WTC11 (cell line): ENCODE data around the gene GALK1. TPM values are rescaled to one million over a fixed set of nuclear protein-coding genes. Genes with fewer than 3 reads are reported as not detected.

Source experiments
- ATAC-seq: fragments of 200-7000 bp; cut with Tn5 transposase; 2 replicates; pipeline ENCODE4 v1.10.0; 2021; ENCODE audit warnings: mild to moderate bottlenecking, moderate library complexity
- CTCF ChIA-PET: fragments of 300-600 bp; sonication (Branson Sonifier 250); formaldehyde crosslinking; loops from one replicate; lab custom pipeline; 2021; ENCODE audit warnings: antibody characterized with exemption; lab: Charles Lee
- POLR2A ChIA-PET: fragments of 350-600 bp; sonication (Branson Sonifier 250); formaldehyde crosslinking; loops from one replicate; lab custom pipeline; 2021; ENCODE audit warnings: antibody characterized with exemption; lab: Charles Lee
- DNase-seq: peaks from one replicate; pipeline ENCODE4 v3.0.0; 2021; ENCODE audit warnings: low spot score
- H3K27ac Mint-ChIP-seq: 2 replicates; pipeline ENCODE4 v1.8.0; 2021; ENCODE audit warnings: mixed read lengths
- H3K27me3 Mint-ChIP-seq: 2 replicates; pipeline ENCODE4 v1.8.0; 2021; ENCODE audit warnings: low read depth, mild to moderate bottlenecking, moderate library complexity, mixed read lengths
- H3K36me3 Mint-ChIP-seq: 2 replicates; pipeline ENCODE4 v1.8.0; 2021; ENCODE audit warnings: mixed read lengths
- H3K4me1 Mint-ChIP-seq: 2 replicates; pipeline ENCODE4 v1.8.0; 2022; ENCODE audit warnings: mixed read lengths
- H3K4me3 Mint-ChIP-seq: 2 replicates; pipeline ENCODE4 v1.8.0; 2021; ENCODE audit warnings: mild to moderate bottlenecking, moderate library complexity, mixed read lengths
- H3K9me3 Mint-ChIP-seq: 2 replicates; pipeline ENCODE4 v1.8.0; 2021; ENCODE audit warnings: mixed read lengths
- CBFB ChIP-seq: sonication (generic); formaldehyde crosslinking; IDR thresholded peaks from 2 replicates; pipeline ENCODE4 v1.8.1; 2022; ENCODE audit warnings: mild to moderate bottlenecking, low read depth, missing genetic modification reagents
- FOXJ3 ChIP-seq: sonication (generic); formaldehyde crosslinking; IDR thresholded peaks from 2 replicates; pipeline ENCODE4 v1.9.0; 2021; ENCODE audit warnings: missing genetic modification reagents, mild to moderate bottlenecking, borderline replicate concordance
- FOXP1 ChIP-seq: sonication (generic); formaldehyde crosslinking; IDR thresholded peaks from 2 replicates; pipeline ENCODE4 v1.8.0; 2022; ENCODE audit warnings: missing genetic modification reagents, mild to moderate bottlenecking, moderate library complexity, borderline replicate concordance
- GTF2I ChIP-seq: fragments of 250-450 bp; sonication (Bioruptor Pico); conservative IDR thresholded peaks from 2 replicates; pipeline ENCODE4 v1.4.0; 2021; ENCODE audit warnings: mild to moderate bottlenecking
- IRF2 ChIP-seq: sonication (generic); formaldehyde crosslinking; IDR thresholded peaks from 2 replicates; pipeline ENCODE4 v1.8.0; 2022; ENCODE audit warnings: low read depth, missing genetic modification reagents, borderline replicate concordance
- TP53 ChIP-seq: sonication (generic); formaldehyde crosslinking; IDR thresholded peaks from 2 replicates; pipeline ENCODE4 v1.8.1; 2023; ENCODE audit warnings: mild to moderate bottlenecking, missing genetic modification reagents
- ZNF121 ChIP-seq: sonication (generic); formaldehyde crosslinking; IDR thresholded peaks from 2 replicates; pipeline ENCODE4 v1.8.0; 2023; ENCODE audit warnings: missing genetic modification reagents
- ZNF232 ChIP-seq: sonication (generic); formaldehyde crosslinking; IDR thresholded peaks from 2 replicates; pipeline ENCODE4 v1.8.0; 2022; ENCODE audit warnings: mild to moderate bottlenecking, missing genetic modification reagents
- total RNA-seq: library from RNA; stranded (reverse); gene quantifications from 3 replicates; pipeline ENCODE4 v1.2.3, GENCODE V29; 2021
- TF ChIP-seq, protein P1 (sequence below): fragments of 200-600 bp; IDR thresholded peaks from 2 replicates; pipeline ENCODE4 v1.8.0; 2022; ENCODE audit warnings: antibody characterized with exemption
- TF ChIP-seq, protein P2 (sequence below): sonication (generic); formaldehyde crosslinking; IDR thresholded peaks from 2 replicates; pipeline ENCODE4 v1.8.1; 2022; ENCODE audit warnings: low read depth, mild to moderate bottlenecking, moderate library complexity, missing genetic modification reagents, borderline replicate concordance
- TF ChIP-seq, protein P3 (sequence below): sonication (generic); formaldehyde crosslinking; IDR thresholded peaks from 2 replicates; pipeline ENCODE4 v1.8.0; 2022; ENCODE audit warnings: mild to moderate bottlenecking, missing genetic modification reagents
- TF ChIP-seq, protein P4 (sequence below): fragments of 250-450 bp; sonication (Bioruptor Pico); IDR thresholded peaks from 2 replicates; pipeline ENCODE4 v1.9.0; 2021; ENCODE audit warnings: mild to moderate bottlenecking
- TF ChIP-seq, protein P5 (sequence below): sonication (generic); formaldehyde crosslinking; IDR thresholded peaks from 2 replicates; pipeline ENCODE4 v1.8.1; 2023; ENCODE audit warnings: mild to moderate bottlenecking, missing genetic modification reagents, moderate library complexity
- TF ChIP-seq, protein P6 (sequence below): fragments of 250-450 bp; sonication (Bioruptor Pico); IDR thresholded peaks from 2 replicates; pipeline ENCODE4 v2.1.2; 2022; ENCODE audit warnings: mild to moderate bottlenecking, moderate library complexity

GALK1 gene
- total RNA-seq, 1 experiment from 2014 or later = 42.2 TPM

DNA sequence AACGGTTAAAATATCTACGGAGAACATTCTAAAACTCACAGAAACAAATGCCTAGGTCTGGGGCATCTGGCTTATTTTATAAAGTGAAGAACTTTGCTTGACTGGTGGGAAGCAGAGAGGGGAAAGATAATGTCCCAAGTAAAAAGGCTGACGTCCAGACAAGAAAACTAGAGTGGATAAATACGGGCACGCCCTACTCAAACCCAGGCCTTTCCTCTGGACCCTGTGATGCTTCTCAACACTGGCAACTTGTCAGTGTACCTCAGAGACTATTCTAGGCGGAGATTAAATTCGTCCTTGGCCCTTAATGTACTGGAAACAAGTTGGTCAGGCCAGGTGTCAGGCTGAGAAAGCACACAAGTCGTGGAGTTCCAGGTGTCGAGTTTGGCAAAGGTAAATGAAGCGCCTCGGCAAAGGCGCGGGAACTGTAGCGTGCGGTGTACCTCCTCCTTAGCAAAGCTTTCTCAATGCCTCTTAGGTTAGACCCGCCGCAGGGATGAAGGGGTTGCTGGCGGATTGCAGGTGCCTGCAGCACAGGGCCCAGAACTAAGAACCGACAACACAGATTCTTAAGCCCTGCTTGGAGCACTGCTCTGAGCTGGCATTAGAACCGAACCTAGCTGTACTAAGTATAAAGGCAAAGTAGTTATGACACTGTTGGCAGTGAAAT lies 18.9 kb upstream of the GALK1 start (continued):
- TF ChIP-seq, protein P1, sequence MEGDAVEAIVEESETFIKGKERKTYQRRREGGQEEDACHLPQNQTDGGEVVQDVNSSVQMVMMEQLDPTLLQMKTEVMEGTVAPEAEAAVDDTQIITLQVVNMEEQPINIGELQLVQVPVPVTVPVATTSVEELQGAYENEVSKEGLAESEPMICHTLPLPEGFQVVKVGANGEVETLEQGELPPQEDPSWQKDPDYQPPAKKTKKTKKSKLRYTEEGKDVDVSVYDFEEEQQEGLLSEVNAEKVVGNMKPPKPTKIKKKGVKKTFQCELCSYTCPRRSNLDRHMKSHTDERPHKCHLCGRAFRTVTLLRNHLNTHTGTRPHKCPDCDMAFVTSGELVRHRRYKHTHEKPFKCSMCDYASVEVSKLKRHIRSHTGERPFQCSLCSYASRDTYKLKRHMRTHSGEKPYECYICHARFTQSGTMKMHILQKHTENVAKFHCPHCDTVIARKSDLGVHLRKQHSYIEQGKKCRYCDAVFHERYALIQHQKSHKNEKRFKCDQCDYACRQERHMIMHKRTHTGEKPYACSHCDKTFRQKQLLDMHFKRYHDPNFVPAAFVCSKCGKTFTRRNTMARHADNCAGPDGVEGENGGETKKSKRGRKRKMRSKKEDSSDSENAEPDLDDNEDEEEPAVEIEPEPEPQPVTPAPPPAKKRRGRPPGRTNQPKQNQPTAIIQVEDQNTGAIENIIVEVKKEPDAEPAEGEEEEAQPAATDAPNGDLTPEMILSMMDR = no peak
- TF ChIP-seq, protein P2, sequence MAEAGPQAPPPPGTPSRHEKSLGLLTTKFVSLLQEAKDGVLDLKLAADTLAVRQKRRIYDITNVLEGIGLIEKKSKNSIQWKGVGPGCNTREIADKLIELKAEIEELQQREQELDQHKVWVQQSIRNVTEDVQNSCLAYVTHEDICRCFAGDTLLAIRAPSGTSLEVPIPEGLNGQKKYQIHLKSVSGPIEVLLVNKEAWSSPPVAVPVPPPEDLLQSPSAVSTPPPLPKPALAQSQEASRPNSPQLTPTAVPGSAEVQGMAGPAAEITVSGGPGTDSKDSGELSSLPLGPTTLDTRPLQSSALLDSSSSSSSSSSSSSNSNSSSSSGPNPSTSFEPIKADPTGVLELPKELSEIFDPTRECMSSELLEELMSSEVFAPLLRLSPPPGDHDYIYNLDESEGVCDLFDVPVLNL (CRISPR knock-in tag) = no peak
- TF ChIP-seq ZNF121 (CRISPR knock-in tag) (no peak), FOXP1 (CRISPR knock-in tag) (no peak), FOXJ3 (CRISPR knock-in tag) (no peak), TP53 (CRISPR knock-in tag) (no peak), ZNF232 (CRISPR knock-in tag) (no peak), CBFB (CRISPR knock-in tag) (no peak)

DNA sequence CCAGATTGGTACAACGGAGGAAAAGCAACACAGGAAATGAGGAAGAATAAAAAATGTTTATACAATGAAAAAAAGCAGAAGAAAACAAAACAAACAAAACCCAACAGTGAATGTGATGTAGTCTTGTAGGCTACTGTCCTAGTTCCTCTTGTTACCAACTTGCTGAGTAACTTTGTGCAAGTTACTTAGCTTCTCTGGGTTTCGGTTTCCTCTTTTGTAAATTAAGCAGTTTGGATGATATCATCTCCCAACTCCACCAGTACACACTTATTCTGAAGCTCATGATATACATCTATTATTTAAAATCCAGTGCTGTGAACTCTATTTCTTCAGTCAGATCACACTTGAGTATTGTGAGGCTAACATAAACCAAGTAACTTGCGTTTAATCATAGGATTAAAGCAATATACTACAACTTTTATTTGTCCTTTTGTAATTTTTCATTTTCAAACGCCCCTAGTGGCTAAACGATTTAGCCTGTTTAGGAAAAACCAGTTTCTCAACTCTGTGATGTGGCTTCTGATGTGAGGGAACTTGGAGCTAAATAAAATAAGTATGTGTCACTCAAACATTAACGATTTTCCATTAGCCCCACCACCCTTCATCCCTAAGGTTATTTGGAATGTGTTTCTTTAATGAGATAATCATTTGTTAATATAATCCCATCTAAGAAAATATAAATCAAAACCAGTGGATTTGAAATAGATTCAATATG lies 18.2 kb upstream of the GALK1 start:
- H3K4me3 Mint-ChIP-seq = peak overlapping the region; percentile 95
- DNase-seq (no peak), ATAC-seq (no peak)
- TF ChIP-seq IRF2 = no peak
- TF ChIP-seq, protein P3, sequence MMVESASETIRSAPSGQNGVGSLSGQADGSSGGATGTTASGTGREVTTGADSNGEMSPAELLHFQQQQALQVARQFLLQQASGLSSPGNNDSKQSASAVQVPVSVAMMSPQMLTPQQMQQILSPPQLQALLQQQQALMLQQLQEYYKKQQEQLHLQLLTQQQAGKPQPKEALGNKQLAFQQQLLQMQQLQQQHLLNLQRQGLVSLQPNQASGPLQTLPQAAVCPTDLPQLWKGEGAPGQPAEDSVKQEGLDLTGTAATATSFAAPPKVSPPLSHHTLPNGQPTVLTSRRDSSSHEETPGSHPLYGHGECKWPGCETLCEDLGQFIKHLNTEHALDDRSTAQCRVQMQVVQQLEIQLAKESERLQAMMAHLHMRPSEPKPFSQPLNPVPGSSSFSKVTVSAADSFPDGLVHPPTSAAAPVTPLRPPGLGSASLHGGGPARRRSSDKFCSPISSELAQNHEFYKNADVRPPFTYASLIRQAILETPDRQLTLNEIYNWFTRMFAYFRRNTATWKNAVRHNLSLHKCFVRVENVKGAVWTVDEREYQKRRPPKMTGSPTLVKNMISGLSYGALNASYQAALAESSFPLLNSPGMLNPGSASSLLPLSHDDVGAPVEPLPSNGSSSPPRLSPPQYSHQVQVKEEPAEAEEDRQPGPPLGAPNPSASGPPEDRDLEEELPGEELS (CRISPR knock-in tag) = no peak
- TF ChIP-seq, protein P1 = peak; percentile 40
- ChIA-PET CTCF (interaction anchor here (0.7 to 2.3 kb wide), 18 partner anchors 9 to 182 kb away, joined by 3 to 27 read pairs (median 6); partner anchors contain the start of genes GALK1, ITGB4, SMIM5 and UNC13D), POLR2A (interaction anchor here (1.2 kb wide), 1 partner anchor 9 kb away, joined by 4 read pairs; no protein-coding TSS in a partner anchor)
- H3K27me3 Mint-ChIP-seq = peaks cover 4% of the 10 kb centered on the region
- peak overlapping the region; percentile 93 for H3K27ac Mint-ChIP-seq
- peaks cover 40% of the 10 kb centered on the region for H3K4me1 Mint-ChIP-seq
- no peaks in the 10 kb centered on the region for H3K9me3 Mint-ChIP-seq
- peaks cover 14% of the 10 kb centered on the region for H3K36me3 Mint-ChIP-seq

DNA sequence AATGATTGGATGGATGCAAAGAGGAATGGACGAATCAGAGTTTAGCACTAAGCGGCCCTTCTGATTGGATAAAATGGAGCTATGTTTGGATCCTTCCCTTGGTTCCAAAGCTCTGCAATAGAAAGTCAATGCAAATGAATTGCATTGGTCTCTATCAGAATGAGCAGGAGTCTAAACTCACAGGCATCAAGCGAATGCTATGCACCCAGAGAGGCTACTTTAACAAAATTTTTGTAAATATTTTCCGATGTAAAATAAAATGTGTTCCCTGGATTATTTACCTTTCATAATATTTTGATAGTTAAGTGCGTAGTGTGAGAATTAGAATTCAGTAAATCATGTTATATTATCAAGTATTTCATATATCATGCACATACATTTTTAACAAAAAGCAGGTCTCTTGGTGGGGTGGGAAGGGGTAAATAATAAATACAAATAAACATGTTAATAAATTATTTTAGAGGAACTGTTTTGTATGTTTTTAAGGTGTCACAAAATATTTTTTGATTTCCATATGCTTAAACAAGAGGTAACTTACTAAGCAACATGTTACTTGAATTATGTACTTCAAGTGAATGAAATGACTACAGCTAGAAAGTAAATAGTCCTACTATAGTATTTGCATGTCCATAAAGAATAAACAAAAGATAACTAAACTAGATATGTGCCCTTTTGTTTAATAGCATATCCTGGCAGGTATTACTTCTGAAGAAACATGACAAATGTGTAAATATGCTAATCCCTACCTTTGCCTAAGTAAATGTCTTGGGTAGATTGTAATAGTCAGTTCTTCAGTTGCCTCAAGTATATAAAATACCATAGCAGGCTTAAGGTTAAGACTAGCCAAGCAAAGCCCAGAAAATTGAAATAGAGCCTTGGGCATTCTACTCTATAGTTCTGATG lies 15.2 kb upstream of the GALK1 start:
- H3K36me3 Mint-ChIP-seq = peaks cover 28% of the 10 kb centered on the region
- peaks cover 44% of the 10 kb centered on the region for H3K4me1 Mint-ChIP-seq
- H3K4me3 Mint-ChIP-seq = peak overlapping the region; percentile 94
- TF ChIP-seq GTF2I (CRISPR knock-in tag) = no peak
- TF ChIP-seq, protein P4, sequence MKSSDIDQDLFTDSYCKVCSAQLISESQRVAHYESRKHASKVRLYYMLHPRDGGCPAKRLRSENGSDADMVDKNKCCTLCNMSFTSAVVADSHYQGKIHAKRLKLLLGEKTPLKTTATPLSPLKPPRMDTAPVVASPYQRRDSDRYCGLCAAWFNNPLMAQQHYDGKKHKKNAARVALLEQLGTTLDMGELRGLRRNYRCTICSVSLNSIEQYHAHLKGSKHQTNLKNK = no peak
- TF ChIP-seq, protein P5, sequence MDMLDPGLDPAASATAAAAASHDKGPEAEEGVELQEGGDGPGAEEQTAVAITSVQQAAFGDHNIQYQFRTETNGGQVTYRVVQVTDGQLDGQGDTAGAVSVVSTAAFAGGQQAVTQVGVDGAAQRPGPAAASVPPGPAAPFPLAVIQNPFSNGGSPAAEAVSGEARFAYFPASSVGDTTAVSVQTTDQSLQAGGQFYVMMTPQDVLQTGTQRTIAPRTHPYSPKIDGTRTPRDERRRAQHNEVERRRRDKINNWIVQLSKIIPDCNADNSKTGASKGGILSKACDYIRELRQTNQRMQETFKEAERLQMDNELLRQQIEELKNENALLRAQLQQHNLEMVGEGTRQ (CRISPR knock-in tag) = no peak
- TF ChIP-seq, protein P6, sequence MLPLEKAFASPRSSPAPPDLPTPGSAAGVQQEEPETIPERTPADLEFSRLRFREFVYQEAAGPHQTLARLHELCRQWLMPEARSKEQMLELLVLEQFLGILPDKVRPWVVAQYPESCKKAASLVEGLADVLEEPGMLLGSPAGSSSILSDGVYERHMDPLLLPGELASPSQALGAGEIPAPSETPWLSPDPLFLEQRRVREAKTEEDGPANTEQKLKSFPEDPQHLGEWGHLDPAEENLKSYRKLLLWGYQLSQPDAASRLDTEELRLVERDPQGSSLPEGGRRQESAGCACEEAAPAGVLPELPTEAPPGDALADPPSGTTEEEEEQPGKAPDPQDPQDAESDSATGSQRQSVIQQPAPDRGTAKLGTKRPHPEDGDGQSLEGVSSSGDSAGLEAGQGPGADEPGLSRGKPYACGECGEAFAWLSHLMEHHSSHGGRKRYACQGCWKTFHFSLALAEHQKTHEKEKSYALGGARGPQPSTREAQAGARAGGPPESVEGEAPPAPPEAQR = 0 out of 2 replicates have a peak, but pooled peaks have one; percentile 63
- ChIA-PET POLR2A (interaction anchor here (0.5 to 1.0 kb wide), 12 partner anchors 9 to 353 kb away, joined by 3 to 7 read pairs (median 5); partner anchors contain the start of genes ITGB4, RECQL5, SAP30BP and TSEN54), CTCF (interaction anchor here (0.6 to 3.0 kb wide), 20 partner anchors 10 to 540 kb away, joined by 3 to 39 read pairs (median 6); partner anchors contain the start of genes GALK1, ITGB4, MRPL38 and SMIM5)
- DNase-seq (no peak), ATAC-seq (no peak)
- H3K9me3 Mint-ChIP-seq = no peaks in the 10 kb centered on the region
- H3K27ac Mint-ChIP-seq = peak overlapping the region; percentile 68
- H3K27me3 Mint-ChIP-seq = peaks cover 4% of the 10 kb centered on the region
